MM.1S (cell line): ENCODE results near the gene PDE2A.

Experiments
- DNase-seq: peaks from one replicate; pipeline ENCODE4 v3.0.0-alpha.2; 2015
- H2AFZ ChIP-seq: fragments of 300-600 bp; sonication (generic); 2 replicates; pipeline ENCODE4 v1.6.0; 2016; ENCODE audit warnings: antibody characterized with exemption, low read length
- H3F3A ChIP-seq: fragments of 300-600 bp; sonication (generic); 2 replicates; pipeline ENCODE4 v1.6.1; 2016; ENCODE audit warnings: mild to moderate bottlenecking, antibody characterized with exemption, low read length, moderate library complexity, mixed read lengths; ENCODE audit not compliant: insufficient read depth
- H3K27ac ChIP-seq: fragments of 300-600 bp; sonication (generic); 2 replicates; pipeline ENCODE4 v1.5.1; 2016; ENCODE audit warnings: mild to moderate bottlenecking, low read length
- H3K27me3 ChIP-seq: fragments of 300-600 bp; sonication (generic); replicated peaks from 2 replicates; pipeline ENCODE4 v1.6.0; 2016; ENCODE audit warnings: low read length; ENCODE audit not compliant: insufficient read depth
- H3K36me3 ChIP-seq: fragments of 300-600 bp; sonication (generic); replicated peaks from 2 replicates; pipeline ENCODE4 v1.6.1; 2016; ENCODE audit warnings: mild to moderate bottlenecking, low read length, mixed read lengths; ENCODE audit not compliant: insufficient read depth
- H3K4me1 ChIP-seq: fragments of 300-600 bp; sonication (generic); 2 replicates; pipeline ENCODE4 v1.6.1; 2016; ENCODE audit warnings: low read length, mixed read lengths
- H3K4me2 ChIP-seq: fragments of 300-600 bp; sonication (generic); 2 replicates; pipeline ENCODE4 v1.6.0; 2016; ENCODE audit warnings: low read depth, low read length
- H3K4me3 ChIP-seq: fragments of 300-600 bp; sonication (generic); 2 replicates; pipeline ENCODE4 v1.5.1; 2016; ENCODE audit warnings: low read length, mixed read lengths
- H3K79me2 ChIP-seq: fragments of 300-600 bp; sonication (generic); 2 replicates; pipeline ENCODE4 v1.6.1; 2016; ENCODE audit warnings: mixed run types, low read length, mixed read lengths
- H3K9ac ChIP-seq: fragments of 300-600 bp; sonication (generic); 2 replicates; pipeline ENCODE4 v1.6.1; 2016; ENCODE audit warnings: low read length, mixed read lengths
- H3K9me2 ChIP-seq: fragments of 300-600 bp; sonication (generic); replicated peaks from 2 replicates; pipeline ENCODE4 v1.6.1; 2016; ENCODE audit warnings: mild to moderate bottlenecking, low read length, mixed read lengths; ENCODE audit not compliant: insufficient read depth
- H3K9me3 ChIP-seq: fragments of 300-600 bp; sonication (generic); replicated peaks from 2 replicates; pipeline ENCODE4 v1.6.1; 2016; ENCODE audit warnings: mild to moderate bottlenecking, low read length, mixed read lengths; ENCODE audit not compliant: insufficient read depth
- H4K20me1 ChIP-seq: fragments of 300-600 bp; sonication (generic); 2 replicates; pipeline ENCODE4 v1.6.1; 2016; ENCODE audit warnings: mild to moderate bottlenecking, low read length, moderate library complexity, mixed read lengths; ENCODE audit not compliant: insufficient read depth
- EZH2 ChIP-seq: fragments of 300-600 bp; sonication (generic); optimal IDR thresholded peaks from 2 replicates; pipeline ENCODE3; 2017; ENCODE audit warnings: low read depth, mild to moderate bottlenecking, antibody characterized with exemption, low read length, mixed read lengths
- EZH2phosphoT487 ChIP-seq: fragments of 300-600 bp; sonication (generic); IDR thresholded peaks from 2 replicates; pipeline ENCODE4 v1.6.1; 2018; ENCODE audit warnings: antibody characterized with exemption, low read length
- TF ChIP-seq, protein P1 (sequence below): fragments of 300-600 bp; sonication (generic); IDR thresholded peaks from 2 replicates; pipeline ENCODE4 v1.5.1; 2016; ENCODE audit warnings: antibody characterized with exemption, low read length, mixed read lengths

The PDE2A gene

GRCh38 chr11:72607496-72607895 is 66.7 kb downstream of the PDE2A start:
- no peak overlapping the region for H3K9ac ChIP-seq
- H2AFZ ChIP-seq, result no peak overlapping the region
- no peaks in the 10 kb centered on the region for H3K9me3 ChIP-seq
- no peaks in the 10 kb centered on the region for H3K9me2 ChIP-seq
- H3K79me2 ChIP-seq, result no peaks in the 10 kb centered on the region
- H3K27me3 ChIP-seq, result peaks cover 70% of the 10 kb centered on the region
- no peaks in the 10 kb centered on the region for H3K4me1 ChIP-seq
- no peak overlapping the region for H3K4me3 ChIP-seq
- H3K4me2 ChIP-seq, result no peak overlapping the region
- no peaks in the 10 kb centered on the region for H4K20me1 ChIP-seq
- H3K27ac ChIP-seq, result no peak overlapping the region
- no peaks in the 10 kb centered on the region for H3F3A ChIP-seq
- TF ChIP-seq EZH2 (no peak), EZH2phosphoT487 (no peak)
- TF ChIP-seq, protein P1, sequence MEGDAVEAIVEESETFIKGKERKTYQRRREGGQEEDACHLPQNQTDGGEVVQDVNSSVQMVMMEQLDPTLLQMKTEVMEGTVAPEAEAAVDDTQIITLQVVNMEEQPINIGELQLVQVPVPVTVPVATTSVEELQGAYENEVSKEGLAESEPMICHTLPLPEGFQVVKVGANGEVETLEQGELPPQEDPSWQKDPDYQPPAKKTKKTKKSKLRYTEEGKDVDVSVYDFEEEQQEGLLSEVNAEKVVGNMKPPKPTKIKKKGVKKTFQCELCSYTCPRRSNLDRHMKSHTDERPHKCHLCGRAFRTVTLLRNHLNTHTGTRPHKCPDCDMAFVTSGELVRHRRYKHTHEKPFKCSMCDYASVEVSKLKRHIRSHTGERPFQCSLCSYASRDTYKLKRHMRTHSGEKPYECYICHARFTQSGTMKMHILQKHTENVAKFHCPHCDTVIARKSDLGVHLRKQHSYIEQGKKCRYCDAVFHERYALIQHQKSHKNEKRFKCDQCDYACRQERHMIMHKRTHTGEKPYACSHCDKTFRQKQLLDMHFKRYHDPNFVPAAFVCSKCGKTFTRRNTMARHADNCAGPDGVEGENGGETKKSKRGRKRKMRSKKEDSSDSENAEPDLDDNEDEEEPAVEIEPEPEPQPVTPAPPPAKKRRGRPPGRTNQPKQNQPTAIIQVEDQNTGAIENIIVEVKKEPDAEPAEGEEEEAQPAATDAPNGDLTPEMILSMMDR, result no peak
- no peak for DNase-seq
- no peaks in the 10 kb centered on the region for H3K36me3 ChIP-seq

GRCh38 chr11:72606748-72607468 is 67.3 kb downstream of the PDE2A start:
- Histone ChIP-seq H3K4me3 (no peak overlapping the region), H3K27ac (no peak overlapping the region), H3K79me2 (no peaks in the 10 kb centered on the region), H3K36me3 (no peaks in the 10 kb centered on the region), H3K9me2 (no peaks in the 10 kb centered on the region), H4K20me1 (no peaks in the 10 kb centered on the region), H3K27me3 (peaks cover 70% of the 10 kb centered on the region), H3K4me1 (no peaks in the 10 kb centered on the region), H3K9ac (no peak overlapping the region), H3K9me3 (no peaks in the 10 kb centered on the region), H3K4me2 (no peak overlapping the region), H2AFZ (no peak overlapping the region), H3F3A (no peaks in the 10 kb centered on the region)
- TF ChIP-seq EZH2phosphoT487, result no peak
- no peak for TF ChIP-seq EZH2
- TF ChIP-seq, protein P1, result no peak
- DNase-seq, result no peak

DNA sequence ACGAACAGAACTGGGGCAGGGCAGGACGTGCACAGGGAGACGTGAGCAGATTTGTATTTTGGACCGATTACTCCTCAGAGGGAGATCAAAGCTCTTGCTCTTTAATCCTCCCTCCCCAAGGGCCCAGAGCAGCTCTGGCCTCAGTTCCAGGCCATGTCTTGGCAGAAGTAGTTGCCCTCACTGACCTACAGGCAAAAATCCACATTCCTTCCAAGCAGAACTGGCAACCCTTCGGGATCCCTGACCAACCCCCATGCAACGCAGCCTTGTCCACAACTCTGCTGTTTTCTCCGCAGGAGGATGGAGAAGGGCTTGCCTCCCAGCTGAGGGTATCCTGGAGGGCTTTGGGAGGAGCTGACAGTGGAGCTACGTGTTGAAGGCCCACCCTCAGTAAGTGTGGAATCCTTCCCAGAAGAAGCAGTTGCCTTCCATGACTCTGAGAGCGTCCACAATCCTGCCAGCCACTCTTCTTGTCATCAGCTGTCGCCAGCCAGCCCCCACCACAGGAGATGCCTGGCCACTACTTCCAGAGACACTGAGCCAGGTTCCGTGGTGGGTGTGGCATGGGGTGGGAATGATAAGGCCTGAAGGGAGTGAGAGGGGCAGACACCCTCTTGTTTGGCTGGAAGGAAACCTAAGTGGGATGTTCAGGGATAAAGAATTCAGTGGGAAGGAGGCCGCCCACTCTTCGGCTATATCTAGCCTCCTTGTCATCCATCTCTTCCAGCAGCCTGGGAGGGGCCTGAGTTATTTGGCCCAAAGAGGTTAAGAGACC is 68.1 kb downstream of the PDE2A start:
- no peak overlapping the region for H2AFZ ChIP-seq
- no peak for DNase-seq
- H3K9me2 ChIP-seq, result no peaks in the 10 kb centered on the region
- H3K27me3 ChIP-seq, result peaks cover 67% of the 10 kb centered on the region
- no peak overlapping the region for H3K9ac ChIP-seq
- H4K20me1 ChIP-seq, result no peaks in the 10 kb centered on the region
- H3K79me2 ChIP-seq, result no peaks in the 10 kb centered on the region
- H3F3A ChIP-seq, result no peaks in the 10 kb centered on the region
- TF ChIP-seq EZH2phosphoT487 (no peak), EZH2 (no peak)
- TF ChIP-seq, protein P1, result no peak
- H3K27ac ChIP-seq, result no peak overlapping the region
- no peaks in the 10 kb centered on the region for H3K9me3 ChIP-seq
- H3K4me2 ChIP-seq, result no peak overlapping the region
- no peaks in the 10 kb centered on the region for H3K4me1 ChIP-seq
- no peak overlapping the region for H3K4me3 ChIP-seq
- no peaks in the 10 kb centered on the region for H3K36me3 ChIP-seq
